LNCAP (cell line): ENCODE results near the gene CCDC85C.

ENCODE experiments used
- TF ChIP-seq, protein P1 (sequence below): fragments of 450-650 bp; IDR thresholded peaks from 2 replicates; pipeline ENCODE4 v1.5.1; 2017; ENCODE audit warnings: mild to moderate bottlenecking

CCDC85C gene

DNA sequence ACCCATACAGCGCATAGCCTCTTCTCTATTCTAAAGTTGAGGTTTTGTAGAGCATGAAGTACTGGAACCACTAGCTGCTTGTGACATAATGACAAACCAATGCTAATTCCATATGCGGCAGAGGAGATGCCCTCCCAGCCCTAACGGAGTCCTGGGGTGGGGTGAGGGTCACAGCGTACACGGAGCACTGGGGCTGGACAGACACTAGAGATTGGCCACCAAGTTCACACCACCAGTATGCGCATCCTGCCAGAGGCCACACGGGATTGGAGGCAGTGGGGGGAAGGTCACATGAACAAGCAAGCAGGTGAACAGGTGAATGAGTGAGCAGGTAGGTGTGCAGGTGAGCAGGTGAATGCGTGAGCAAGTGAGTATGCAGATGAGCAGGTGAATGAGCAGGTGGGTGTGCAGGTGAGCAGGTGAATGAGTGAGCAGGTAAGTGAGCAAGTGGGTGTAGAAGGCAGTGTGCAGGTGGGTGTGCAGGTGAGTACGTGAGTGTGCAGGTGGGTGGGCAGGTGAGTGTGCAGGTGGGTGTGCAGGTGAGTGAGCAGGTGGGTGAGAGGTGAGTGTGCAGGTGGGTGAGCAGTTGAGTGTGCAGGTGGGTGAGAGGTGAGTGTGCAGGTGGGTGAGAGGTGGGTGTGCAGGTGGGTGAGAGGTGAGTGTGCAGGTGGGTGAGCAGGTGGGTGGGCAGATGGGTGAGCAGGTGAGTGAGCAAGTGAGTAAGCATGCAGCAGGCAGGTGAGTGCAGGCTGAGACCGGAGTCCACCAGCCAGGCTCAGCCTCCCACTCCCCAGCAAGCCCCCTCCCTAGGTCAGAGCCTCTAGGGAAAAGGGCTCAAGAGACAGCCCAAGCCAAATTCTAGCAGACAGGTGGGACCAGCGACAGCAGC, 52.7 kb downstream of the CCDC85C start:
- TF ChIP-seq, protein P1, sequence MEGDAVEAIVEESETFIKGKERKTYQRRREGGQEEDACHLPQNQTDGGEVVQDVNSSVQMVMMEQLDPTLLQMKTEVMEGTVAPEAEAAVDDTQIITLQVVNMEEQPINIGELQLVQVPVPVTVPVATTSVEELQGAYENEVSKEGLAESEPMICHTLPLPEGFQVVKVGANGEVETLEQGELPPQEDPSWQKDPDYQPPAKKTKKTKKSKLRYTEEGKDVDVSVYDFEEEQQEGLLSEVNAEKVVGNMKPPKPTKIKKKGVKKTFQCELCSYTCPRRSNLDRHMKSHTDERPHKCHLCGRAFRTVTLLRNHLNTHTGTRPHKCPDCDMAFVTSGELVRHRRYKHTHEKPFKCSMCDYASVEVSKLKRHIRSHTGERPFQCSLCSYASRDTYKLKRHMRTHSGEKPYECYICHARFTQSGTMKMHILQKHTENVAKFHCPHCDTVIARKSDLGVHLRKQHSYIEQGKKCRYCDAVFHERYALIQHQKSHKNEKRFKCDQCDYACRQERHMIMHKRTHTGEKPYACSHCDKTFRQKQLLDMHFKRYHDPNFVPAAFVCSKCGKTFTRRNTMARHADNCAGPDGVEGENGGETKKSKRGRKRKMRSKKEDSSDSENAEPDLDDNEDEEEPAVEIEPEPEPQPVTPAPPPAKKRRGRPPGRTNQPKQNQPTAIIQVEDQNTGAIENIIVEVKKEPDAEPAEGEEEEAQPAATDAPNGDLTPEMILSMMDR, result no peak

DNA sequence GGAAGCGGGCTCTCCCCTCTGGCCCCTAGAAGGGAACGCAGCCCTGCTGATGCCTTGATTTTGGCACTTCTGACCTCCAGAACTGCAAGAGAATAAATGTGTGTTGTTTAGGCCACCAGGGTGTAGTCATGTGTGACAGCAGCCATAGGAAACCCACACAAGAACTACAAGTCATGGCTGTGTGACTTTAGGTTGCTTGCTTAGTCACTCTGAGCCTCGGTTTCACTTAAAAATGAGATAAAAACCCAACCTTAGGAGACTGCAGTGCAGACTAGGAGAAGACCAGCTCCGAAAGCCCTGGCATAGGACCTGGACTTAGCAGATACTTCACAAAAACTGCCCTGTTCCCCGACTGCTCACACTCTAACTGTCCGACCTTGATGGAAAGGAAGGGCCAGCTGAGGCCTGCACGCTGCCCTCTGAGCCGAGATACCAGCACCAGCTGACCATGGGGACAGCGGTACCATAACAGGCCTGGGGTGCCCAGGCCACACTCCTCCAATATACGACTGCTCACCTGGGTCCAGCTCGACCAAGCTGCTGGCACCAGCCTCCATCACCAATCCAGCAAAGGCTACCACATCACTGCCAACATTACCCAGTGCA, 53.5 kb downstream of the CCDC85C start:
- TF ChIP-seq, protein P1, result no peak

DNA sequence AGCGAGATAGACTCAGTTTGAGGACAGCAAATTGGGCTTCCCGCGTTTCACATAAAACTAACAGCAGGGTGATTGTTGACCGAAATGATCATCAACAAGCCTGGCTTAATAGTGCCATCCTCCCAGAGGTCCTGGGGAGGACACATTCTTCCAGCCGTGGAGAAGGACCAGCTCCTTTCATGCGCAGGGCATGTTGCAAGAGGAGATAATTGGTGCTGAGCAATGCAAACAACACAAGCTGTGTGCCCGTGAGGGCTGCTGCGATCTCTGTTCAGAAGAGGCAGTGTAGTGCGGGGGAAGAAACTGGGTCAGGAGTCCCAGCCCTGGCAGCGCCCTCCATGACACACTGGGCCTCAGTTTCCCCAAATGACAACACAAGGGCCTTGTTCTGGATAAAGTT, 54.3 kb downstream of the CCDC85C start:
- TF ChIP-seq, protein P1, result no peak

DNA sequence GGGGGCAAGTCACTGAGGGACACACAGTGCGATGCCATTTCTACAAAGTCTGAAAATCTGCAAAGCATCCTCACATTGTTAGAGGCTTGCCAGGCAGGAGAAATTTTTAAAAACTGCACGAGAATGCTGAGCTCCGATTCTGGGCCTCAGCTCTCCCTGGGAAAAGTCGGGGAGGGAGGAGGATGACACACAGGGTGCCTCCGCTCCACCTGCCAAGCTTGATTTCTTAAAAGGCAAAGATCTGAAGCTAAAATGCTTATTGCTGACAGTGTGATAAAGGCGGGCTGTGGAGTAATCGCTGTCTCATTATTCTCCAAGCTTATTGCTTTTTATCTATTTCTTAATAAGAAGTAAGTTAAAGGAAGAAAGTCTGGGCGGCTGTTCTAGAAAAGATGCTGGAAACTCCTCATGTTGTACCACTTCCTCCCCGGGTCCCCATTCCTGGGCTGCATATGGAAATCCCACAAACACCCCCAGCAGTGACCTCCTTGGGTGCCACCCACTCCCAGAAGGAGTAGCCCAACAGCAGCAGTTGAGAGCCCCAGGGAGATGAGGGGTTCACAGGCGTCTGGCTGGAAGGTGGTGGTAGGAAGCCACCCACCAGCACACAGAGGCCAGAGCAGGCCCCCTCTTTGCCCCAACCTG, 55.0 kb downstream of the CCDC85C start:
- TF ChIP-seq, protein P1, result no peak

DNA sequence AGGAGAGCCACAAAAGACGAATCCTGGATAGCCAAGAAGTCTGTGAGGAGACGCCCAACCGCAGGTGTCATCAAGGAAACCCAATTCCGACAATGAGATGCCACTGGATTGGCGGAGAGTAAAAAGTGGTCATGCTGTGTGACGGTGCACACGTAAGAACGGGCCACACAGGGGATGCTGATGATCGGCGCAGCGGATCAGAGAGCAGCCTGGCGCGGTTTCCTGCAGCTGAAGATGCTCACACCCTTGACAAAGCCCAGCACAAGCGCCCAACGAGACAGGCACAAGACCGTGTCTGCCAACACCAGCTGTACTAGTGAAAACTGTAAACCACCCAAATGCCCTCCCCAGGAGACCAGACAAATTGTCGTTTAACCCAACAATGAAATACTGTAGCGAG, 55.8 kb downstream of the CCDC85C start:
- TF ChIP-seq, protein P1, result no peak

DNA sequence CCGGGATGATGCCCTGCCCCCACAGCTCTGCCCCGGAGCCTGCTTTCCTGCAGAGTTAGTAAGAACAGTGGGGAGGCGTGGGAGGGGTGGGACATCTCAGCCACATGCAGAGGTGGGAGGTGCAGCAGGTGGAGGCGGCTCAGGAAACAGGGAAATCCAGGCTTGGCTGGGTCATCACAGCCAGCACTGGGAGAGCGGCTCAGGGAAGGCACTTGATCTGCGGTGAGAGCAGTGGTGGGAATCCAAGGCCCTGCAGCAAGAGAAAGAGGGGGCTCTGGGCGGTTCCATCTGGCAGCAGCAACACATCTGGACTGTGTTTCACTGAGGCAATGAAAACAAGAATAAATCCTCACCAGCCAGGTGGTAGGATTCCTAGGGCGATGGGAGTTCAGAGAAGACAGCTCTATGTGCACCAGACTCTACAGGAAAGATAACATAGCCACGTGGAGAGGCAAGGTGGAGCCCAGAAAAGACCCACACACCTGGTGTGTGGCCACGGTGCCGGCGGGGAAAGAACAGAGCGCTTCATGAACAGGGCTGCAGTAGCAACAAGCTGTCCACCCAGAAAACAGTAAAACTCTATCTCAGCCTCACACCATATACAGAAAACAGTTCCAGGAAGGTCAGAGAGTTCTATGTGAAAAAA, 57.6 kb downstream of the CCDC85C start:
- TF ChIP-seq, protein P1, result no peak

DNA sequence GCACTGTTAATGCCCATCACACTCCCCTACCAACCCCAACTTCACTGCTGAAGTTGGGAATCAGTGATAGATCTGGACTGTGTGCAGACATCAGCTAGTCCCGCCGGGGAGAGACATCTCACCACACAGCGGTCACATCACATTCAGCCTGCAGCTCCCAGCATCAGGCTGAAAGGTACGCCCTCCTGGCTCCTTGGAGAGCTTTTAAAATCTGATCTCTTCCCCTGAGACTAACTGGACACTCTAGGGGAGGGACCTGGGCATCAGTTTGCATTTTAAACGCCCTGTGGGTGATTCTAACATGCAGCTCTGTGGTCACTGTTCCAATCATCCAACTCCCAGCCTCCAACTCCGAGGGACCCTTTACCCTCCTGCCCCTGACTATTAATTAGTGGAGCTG, 58.4 kb downstream of the CCDC85C start:
- TF ChIP-seq, protein P1, result no peak
